ENCODE data around the gene CZIB.
"Not testable (repeated sequence)": the region's sequence is repeated elsewhere in the genome, so short reads cannot be mapped to it uniquely, and the experiment has no call there.

Gene CZIB

DNA sequence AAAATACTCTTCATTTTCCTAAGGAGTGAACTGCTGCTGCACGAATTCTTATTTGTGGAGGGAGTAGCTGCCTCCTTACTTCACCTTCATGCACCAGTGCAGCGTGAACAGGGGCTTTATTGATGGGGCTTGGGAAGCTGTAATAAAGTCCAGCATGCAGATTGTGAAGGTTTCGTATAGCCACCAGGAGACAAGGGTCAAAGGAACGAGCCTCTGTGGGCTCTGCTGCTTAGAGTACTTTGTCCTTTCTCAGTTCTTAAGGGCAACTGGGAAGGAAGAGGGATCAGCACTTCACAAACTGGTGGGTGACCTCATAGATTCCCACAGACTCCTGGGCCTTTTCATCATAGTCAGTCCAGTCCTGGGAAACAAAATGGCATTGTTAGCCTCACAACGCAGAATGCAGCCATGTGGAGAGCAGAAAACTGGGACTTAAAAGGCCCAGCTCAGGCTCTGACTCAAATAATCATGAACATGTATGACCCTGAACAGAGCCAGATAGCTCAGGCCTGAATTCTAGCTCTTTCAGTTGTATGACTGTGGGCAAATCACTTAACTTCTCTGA is 6.0 kb downstream of the CZIB start:
- H3K27me3 ChIP-seq, result no peaks in the 10 kb centered on the region
- H3K36me3 ChIP-seq, result peaks cover 83 to 97% (median 92%) of the 10 kb centered on the region in 11 experiments
- peaks cover 0 to 4% (median 0%) of the 10 kb centered on the region in 11 experiments; a peak in 2 of 22 replicates for H4K20me1 ChIP-seq
- no peak overlapping the region for H3K4me2 ChIP-seq
- no peak overlapping the region for H3K27ac ChIP-seq
- H3K4me1 ChIP-seq, result peaks cover 8 to 25% (median 16%) of the 10 kb centered on the region in 10 experiments
- H3K4me3 ChIP-seq, result no peak overlapping the region
- H3K9ac ChIP-seq, result no peak overlapping the region
- no peak for TF ChIP-seq Cebpa-rat (IDR thresholded peaks at IDR 0.05)
- H3K9me3 ChIP-seq (replicated peaks in 1 of 11), result no peaks in the 10 kb centered on the region

DNA sequence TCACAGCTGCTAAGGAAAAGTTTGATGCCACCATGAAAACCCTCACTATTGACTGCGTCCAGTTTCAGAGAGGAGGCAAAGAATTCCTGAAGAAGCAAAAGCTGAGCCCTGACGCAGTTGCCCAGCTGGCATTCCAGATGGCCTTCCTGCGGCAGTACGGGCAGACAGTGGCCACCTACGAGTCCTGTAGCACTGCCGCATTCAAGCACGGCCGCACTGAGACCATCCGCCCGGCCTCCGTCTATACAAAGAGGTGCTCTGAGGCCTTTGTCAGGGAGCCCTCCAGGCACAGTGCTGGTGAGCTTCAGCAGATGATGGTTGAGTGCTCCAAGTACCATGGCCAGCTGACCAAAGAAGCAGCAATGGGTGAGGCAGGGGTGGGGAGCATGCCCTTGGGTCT is 9.5 kb downstream of the CZIB start:
- Histone ChIP-seq H3K9me3 (replicated peaks in 1 of 11) (peaks cover 19 to 27% (median 23%) of the 10 kb centered on the region in 11 experiments), H3K4me1 (0 out of 20 replicates have a peak, but pooled peaks cover 0 to under 1% (median 0%) of the 10 kb centered on the region in 10 experiments), H3K9ac (no peak overlapping the region), H3K27me3 (no peaks in the 10 kb centered on the region), H3K4me3 (no peak overlapping the region), H3K4me2 (no peak overlapping the region), H3K36me3 (peaks cover 99 to 100% (median 100%) of the 10 kb centered on the region in 11 experiments), H3K27ac (no peak overlapping the region), H4K20me1 (peaks cover 0 to 4% (median 0%) of the 10 kb centered on the region in 11 experiments; a peak in 2 of 22 replicates)
- no peak for TF ChIP-seq Cebpa-rat (IDR thresholded peaks at IDR 0.05)

- Histone ChIP-seq H3K27me3 (no peaks in the 10 kb centered on the region), H3K9me3 (replicated peaks in 1 of 11) (peaks cover 25 to 33% (median 29%) of the 10 kb centered on the region in 11 experiments), H3K4me1 (no peaks in the 10 kb centered on the region), H3K4me3 (no peak overlapping the region), H3K9ac (no peak overlapping the region), H3K27ac (no peak overlapping the region), H4K20me1 (peaks cover 0 to 4% (median 0%) of the 10 kb centered on the region in 11 experiments; a peak in 2 of 22 replicates), H3K36me3 (peaks cover 99 to 100% (median 100%) of the 10 kb centered on the region in 11 experiments), H3K4me2 (no peak overlapping the region)
- no peak for TF ChIP-seq Cebpa-rat (IDR thresholded peaks at IDR 0.05)
Observed at GRCh38 chr1:53210352-53210751, 10.1 kb downstream of the CZIB start.

DNA sequence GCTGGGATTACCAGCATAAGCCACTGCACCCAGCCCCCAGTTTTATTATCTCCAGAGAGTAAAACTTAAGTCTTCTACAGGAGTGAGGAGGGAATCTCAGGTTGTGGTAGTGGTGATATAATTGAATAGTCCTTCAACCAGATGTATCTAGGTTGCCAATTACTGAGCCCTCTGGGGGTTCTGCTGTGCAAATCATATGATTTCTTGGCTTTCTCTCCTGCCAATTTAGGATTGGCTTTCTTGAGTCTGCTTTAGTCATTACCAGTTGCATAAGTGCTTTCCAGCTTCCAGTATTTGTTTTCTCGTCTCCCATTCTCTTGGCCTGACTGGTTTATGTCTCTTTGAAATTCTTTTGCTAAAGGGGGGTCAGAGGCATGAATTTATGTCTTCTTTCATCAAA is 12.7 kb downstream of the CZIB start:
- no peak overlapping the region for H3K4me3 ChIP-seq
- peaks cover 99 to 100% (median 100%) of the 10 kb centered on the region in 11 experiments for H3K36me3 ChIP-seq
- no peaks in the 10 kb centered on the region for H3K27me3 ChIP-seq
- no peak for TF ChIP-seq Cebpa-rat (IDR thresholded peaks at IDR 0.05)
- no peak overlapping the region for H3K4me2 ChIP-seq
- peaks cover 0 to 4% (median 0%) of the 10 kb centered on the region in 11 experiments; a peak in 1 of 22 replicates for H4K20me1 ChIP-seq
- no peak overlapping the region for H3K9ac ChIP-seq
- H3K9me3 ChIP-seq (replicated peaks in 1 of 11), result peaks cover 36 to 53% (median 42%) of the 10 kb centered on the region in 11 experiments
- H3K27ac ChIP-seq, result no peak overlapping the region
- no peaks in the 10 kb centered on the region; a peak in 1 of 20 replicates for H3K4me1 ChIP-seq

DNA sequence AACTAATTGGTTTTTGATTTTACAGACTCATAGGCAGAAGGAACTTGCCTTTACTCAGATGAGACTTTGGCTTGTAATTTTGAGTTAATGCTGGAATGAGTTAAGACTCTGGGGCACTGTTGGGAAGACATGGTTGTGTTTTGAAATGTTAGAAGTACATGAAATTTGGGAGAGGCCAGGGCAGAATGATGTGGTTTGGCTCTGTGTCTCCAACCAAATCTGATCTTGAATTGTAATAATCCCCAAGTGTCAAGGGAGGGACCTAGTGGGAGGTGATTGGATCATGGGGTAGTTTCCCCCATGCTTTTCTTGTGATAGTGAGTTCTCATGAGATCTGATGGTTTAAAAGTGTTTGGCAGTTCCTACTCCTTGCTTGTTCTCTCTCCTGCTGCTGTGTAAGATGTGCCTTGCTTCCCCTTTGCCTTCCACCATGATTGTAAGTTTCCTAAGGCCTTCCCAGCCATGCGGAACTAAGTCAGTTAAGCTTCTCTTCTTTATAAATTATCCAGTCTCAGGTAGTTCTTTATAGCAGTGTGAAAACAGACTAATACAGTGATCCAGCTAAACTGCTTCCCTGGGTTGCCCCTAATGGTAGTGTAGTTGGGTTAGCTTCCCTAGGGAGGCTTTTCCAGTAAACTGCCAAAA is 13.6 kb downstream of the CZIB start:
- Histone ChIP-seq H3K27ac (no peak overlapping the region), H3K36me3 (peaks cover 99 to 100% (median 100%) of the 10 kb centered on the region in 11 experiments), H3K4me2 (no peak overlapping the region), H3K9ac (no peak overlapping the region), H3K4me3 (peak overlapping the region in 7 of 10 experiments; percentile 8 to 55 (median 35); a peak in 10 of 20 replicates), H3K4me1 (no peaks in the 10 kb centered on the region; a peak in 1 of 20 replicates), H3K27me3 (no peaks in the 10 kb centered on the region), H3K9me3 (replicated peaks in 1 of 11) (peaks cover 36 to 53% (median 42%) of the 10 kb centered on the region in 11 experiments), H4K20me1 (peaks cover 0 to 4% (median 0%) of the 10 kb centered on the region in 11 experiments; a peak in 1 of 22 replicates)
- no peak for TF ChIP-seq Cebpa-rat (IDR thresholded peaks at IDR 0.05)

DNA sequence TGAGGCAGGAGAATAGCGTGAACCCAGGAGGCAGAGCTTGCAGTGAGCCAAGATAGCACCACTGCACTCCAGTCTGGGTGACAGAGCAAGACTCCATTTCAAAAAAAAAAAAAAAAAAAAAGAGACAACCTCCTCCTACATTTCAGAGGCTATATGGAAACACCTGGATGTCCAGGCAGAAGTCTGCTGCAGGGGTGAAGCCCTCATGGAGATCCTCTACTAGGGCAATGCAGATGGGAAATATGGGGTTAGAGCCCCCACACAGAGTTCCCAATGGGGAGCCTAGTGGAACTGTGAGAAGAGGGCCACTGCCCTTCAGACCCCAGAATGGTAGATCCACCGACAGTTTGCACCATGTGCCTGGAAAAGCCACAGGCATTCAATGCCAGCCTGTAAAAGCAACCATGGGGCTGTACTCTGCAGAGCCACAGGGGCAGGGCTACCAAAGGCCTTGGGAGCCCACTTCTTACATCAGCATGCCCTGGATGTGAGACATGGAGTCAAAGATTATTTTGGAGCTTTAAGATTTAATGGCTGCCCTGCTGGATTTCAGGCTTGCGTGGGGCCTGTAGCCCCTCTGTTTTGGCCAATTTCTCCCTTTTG is 14.2 kb downstream of the CZIB start:
- peak overlapping the region in 8 of 10 experiments; percentile 2 to 55 (median 32); a peak in 12 of 20 replicates for H3K4me3 ChIP-seq
- not testable (repeated sequence) for H3K9ac ChIP-seq, H3K4me2 ChIP-seq, H3K4me1 ChIP-seq, H4K20me1 ChIP-seq, H3K27me3 ChIP-seq, H3K27ac ChIP-seq
- H3K36me3 ChIP-seq, result peaks cover 99 to 100% (median 100%) of the 10 kb centered on the region in 11 experiments
- peaks cover 36 to 53% (median 42%) of the 10 kb centered on the region in 11 experiments for H3K9me3 ChIP-seq (replicated peaks in 1 of 11)

GRCh38 chr1:53205496-53205895 is 14.9 kb downstream of the CZIB start:
- not testable (repeated sequence) for H3K27ac ChIP-seq, H3K27me3 ChIP-seq, H4K20me1 ChIP-seq, H3K4me1 ChIP-seq, H3K4me2 ChIP-seq, H3K9ac ChIP-seq
- Histone ChIP-seq H3K9me3 (replicated peaks in 1 of 11) (peaks cover 36 to 53% (median 42%) of the 10 kb centered on the region in 11 experiments), H3K36me3 (peaks cover 96 to 100% (median 100%) of the 10 kb centered on the region in 11 experiments), H3K4me3 (peak overlapping the region in 6 of 10 experiments; percentile 18 to 55 (median 32); a peak in 9 of 20 replicates)

DNA sequence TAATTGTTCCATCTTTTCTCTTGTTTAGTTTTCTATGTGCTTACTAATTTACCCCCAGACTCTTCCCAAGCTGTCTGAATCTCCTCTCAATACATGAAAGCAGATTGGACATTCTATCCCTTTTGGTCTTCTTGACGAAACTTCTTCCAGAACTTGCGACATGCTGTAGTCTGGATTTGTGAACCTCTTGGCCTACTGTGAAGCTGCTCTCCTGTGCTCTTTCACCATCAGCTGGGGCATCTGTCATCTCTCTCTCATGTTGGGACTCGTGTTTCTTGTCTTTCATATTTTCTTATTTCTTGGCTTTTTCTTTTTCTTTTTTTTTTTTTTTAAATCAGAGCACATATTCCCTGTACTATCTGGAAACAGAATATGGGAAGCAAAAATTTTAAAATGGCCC is 17.0 kb downstream of the CZIB start:
- Histone ChIP-seq H3K9ac (no peak overlapping the region), H3K27ac (no peak overlapping the region), H3K4me1 (peaks cover 1 to 9% (median 4%) of the 10 kb centered on the region in 10 experiments; a peak in 18 of 20 replicates), H3K36me3 (peaks cover 76 to 83% (median 81%) of the 10 kb centered on the region in 11 experiments), H3K27me3 (no peaks in the 10 kb centered on the region), H4K20me1 (no peaks in the 10 kb centered on the region), H3K4me2 (no peak overlapping the region), H3K4me3 (no peak overlapping the region), H3K9me3 (replicated peaks in 1 of 11) (peaks cover 36 to 50% (median 42%) of the 10 kb centered on the region in 11 experiments)
- no peak for TF ChIP-seq Cebpa-rat (IDR thresholded peaks at IDR 0.05)

- peak overlapping the region in 7 of 11 experiments; percentile 17 to 98 (median 97); a peak in 6 of 22 replicates for H3K27ac ChIP-seq
- H3K36me3 ChIP-seq, result peaks cover 24 to 35% (median 29%) of the 10 kb centered on the region in 11 experiments
- H3K4me3 ChIP-seq, result peak overlapping the region in 6 of 10 experiments; percentile 71 to 96 (median 89); a peak in 4 of 20 replicates
Observed at GRCh38 chr1:53198241-53198651, 22.2 kb downstream of the CZIB start.

More at GRCh38 chr1:53198241-53198651, 22.2 kb downstream of the CZIB start:
- Histone ChIP-seq H3K4me1 (peaks cover 20 to 31% (median 25%) of the 10 kb centered on the region in 10 experiments), H3K4me2 (peak overlapping the region; percentile 87 to 99 (median 96)), H4K20me1 (no peaks in the 10 kb centered on the region), H3K9ac (peak overlapping the region in 4 of 11 experiments; percentile 93 to 99 (median 96); a peak in 5 of 22 replicates), H3K9me3 (replicated peaks in 1 of 11) (no peaks in the 10 kb centered on the region), H3K27me3 (no peaks in the 10 kb centered on the region)
- no peak for TF ChIP-seq Cebpa-rat (IDR thresholded peaks at IDR 0.05)
